WI38 (cell line): Measurements from ENCODE around the gene GLT6D1.
"Not testable (repeated sequence)": the region's sequence is repeated elsewhere in the genome, so short reads cannot be mapped to it uniquely, and the experiment has no call there.

Source experiments
- H3K4me3 ChIP-seq: 2 replicates; pipeline ENCODE4 v1.5.1; 2011; ENCODE audit warnings: low read depth, mild to moderate bottlenecking, control low read depth, low read length
- TF ChIP-seq, protein P1 (sequence below): IDR thresholded peaks from 2 replicates; pipeline ENCODE4 v1.5.1; 2012; ENCODE audit warnings: low read depth, mild to moderate bottlenecking, control low read depth, low read length

The GLT6D1 gene

DNA sequence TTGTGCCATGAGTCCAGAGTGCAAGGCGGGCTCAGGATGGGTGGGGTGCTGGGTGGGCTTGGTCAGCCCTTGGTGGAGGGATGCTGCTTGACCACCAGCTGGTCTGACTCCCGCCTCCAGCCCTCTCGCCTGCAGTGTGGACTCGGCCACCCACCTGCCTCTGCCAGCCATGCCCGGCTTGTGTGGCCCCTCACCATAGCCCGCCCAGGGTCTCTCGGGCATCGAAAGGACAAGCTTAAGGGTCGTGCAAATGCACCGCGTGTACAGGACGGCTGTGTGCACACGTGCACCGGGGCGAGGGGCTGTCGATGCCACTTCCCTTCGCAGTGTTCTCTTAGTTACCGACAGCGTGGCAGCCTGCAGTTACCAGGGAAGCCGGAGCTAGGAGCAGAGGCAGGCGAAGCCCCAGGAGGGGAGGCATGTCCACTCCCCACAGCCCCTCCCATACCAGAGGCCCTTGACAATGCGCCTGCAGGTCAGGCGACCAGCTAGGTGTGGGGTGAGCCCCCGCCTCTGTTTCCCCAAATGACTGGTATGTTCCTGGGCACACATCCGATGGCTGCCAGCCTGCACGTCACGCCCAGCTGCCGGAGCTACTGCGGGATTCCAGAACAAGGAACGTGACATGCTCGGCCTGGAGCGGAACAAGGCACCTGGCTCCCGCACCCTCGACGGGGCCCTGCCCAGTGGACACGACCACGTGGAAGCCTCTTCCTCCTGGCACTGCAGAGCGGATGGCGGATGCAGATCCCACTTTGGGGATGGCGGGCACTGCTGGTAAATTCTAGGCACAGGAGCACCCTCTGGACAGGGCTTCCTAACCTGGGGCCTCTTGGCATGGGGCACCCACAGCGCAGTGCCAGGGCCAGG is 31.6 kb upstream of the GLT6D1 start:
- no peak overlapping the region for H3K4me3 ChIP-seq
- TF ChIP-seq, protein P1, sequence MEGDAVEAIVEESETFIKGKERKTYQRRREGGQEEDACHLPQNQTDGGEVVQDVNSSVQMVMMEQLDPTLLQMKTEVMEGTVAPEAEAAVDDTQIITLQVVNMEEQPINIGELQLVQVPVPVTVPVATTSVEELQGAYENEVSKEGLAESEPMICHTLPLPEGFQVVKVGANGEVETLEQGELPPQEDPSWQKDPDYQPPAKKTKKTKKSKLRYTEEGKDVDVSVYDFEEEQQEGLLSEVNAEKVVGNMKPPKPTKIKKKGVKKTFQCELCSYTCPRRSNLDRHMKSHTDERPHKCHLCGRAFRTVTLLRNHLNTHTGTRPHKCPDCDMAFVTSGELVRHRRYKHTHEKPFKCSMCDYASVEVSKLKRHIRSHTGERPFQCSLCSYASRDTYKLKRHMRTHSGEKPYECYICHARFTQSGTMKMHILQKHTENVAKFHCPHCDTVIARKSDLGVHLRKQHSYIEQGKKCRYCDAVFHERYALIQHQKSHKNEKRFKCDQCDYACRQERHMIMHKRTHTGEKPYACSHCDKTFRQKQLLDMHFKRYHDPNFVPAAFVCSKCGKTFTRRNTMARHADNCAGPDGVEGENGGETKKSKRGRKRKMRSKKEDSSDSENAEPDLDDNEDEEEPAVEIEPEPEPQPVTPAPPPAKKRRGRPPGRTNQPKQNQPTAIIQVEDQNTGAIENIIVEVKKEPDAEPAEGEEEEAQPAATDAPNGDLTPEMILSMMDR: no peak

DNA sequence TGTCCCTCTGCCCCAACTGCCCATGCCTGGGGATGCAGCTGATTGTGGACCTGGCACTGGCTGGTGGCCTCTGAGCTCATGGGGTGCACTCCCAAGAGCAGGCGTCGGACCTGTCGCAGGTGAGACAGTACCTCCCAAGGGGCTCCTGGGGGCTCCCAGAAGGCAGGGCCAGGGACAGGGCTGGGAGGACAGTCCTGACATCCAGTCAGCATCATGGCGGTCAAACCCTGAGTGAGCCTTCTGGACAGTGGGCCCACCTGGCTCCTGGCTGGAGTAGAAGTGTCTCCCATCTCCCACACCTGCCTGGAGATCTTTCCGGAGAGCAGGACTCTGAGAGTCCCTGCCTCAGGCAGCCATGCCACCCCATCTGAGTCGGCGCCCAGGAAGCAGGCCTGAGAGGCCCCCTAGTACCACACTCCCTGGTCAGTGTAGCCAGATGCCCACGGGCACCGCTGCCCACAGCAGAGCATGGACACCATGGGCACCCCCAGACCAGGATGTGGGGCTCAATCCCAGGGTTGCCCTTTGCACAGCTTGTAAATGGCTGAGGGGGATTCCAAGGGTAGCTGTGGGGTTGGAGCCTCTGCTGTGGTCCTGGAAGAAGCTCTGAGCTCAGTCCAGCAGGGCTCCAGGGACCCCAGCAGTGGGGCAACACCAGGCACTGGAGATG is 30.4 kb upstream of the GLT6D1 start:
- TF ChIP-seq, protein P1: no peak
- H3K4me3 ChIP-seq: no peak overlapping the region

DNA sequence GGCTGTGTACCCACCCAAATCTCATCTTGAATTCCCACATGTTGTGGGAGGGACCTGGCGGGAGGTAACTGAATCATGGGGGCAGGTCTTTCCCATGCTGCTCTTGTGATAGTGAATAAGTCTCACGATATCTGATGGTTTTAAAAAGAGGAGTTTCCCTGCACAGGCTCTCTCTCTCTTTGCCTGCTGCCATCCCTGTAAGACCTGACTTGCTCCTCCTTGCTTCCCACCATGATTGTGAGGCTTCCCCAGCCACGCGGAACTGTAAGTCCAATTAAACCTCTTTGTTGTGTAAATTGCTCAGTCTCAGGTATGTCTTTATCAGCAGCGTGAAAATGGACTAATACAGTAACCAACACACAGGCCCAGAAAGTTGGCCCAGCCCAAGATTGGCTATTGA is 29.7 kb upstream of the GLT6D1 start:
- not testable (repeated sequence) for H3K4me3 ChIP-seq

DNA sequence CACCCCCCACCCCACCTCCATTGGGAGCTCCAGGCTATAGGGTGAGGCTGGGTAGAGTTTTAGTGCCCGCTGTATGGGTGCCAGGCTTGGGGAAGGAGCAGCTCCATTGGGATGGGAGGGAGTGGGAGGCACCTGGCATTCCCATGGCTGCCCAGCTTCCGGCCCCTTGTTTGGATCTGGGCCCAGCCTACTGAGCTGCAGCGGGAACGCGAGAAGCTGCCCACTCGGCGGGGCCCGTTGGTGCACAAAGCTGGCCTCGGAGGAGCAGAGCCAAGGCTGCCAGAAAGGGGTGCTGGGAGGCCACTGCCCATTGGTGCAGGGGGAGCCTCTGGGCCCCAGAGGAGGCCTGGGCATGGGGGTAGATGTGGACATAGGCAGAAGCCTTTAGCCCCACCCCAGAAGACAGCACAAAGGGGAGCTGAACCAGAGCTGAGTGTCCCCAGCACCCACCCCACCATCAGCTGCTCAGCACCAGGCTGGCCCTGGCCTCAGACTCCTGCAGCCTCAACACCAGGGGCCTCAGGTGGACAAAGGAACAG is 28.2 kb upstream of the GLT6D1 start:
- H3K4me3 ChIP-seq: no peak overlapping the region
- TF ChIP-seq, protein P1: no peak

DNA sequence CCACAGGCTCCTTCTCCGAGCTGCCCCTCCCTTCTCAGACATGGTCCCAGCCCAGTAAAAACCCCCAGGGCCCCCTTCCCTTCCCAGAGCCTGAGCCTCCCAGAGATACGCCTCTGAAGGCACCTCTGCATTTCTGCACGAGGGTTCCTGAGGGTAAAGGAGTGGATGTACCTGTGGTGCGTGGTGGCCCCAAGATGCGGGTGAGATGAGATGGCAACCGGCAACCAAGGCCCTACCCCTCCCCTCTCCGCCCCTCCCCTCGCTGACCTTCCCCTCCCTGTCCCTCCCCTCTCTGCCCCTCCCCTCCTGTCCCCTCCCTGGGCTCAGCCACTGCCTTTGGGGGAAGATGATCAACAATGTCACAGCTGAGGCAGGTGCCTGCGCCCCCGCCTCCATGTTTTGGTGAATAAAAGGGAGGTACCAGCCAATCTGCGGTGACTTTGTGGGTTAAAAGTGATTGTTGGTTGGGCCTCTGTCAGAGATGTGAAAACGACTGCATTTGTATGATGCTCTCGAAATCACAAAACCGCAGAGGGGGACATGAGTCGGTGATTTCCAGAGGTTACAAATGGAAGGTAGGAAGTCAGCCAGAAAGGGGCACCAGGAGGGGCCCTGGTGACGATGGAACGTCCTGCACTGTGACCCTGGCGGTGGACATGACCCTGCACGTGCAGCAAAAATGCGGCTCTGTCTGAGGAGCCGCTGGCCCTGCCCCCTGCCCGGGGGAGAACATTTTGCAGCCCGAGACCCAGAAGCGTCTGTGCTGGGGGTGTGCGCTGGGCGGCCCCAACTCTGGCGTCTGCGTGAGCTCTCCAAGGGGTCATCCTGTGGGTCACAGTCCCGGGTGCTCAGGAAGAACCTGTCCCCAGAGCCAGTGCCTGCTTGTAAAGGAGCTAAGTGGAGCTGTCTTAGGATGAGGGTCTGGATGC is 27.5 kb upstream of the GLT6D1 start:
- TF ChIP-seq, protein P1: no peak
- H3K4me3 ChIP-seq: no peak overlapping the region

DNA sequence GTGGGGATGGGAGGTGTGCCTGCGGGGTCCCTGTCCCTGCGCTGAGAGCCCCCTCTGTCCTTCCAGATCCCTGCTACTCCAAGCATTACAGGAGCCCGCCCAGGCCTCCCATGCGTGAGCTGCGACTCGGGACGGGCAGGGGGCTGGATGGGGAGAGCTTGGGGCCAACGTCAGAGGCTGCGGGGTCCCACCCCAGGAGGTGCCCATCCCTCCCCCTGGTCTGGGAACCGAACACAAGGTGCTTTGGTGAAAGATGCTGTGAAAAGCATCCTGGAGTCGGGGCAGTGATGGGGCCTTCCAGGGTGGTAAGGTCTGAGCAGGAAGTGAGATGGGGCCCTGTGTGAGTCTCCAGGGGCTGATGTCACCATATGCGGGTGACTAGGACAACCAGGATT is 26.5 kb upstream of the GLT6D1 start:
- H3K4me3 ChIP-seq: no peak overlapping the region
- TF ChIP-seq, protein P1: no peak
